Retina (tissue), 1 donor: Measurements from ENCODE around the gene RAI1.
A peak's percentile ranks its signal among the peaks of the same experiment; 100 is the strongest.
"Not testable (repeated sequence)": the region's sequence is repeated elsewhere in the genome, so short reads cannot be mapped to it uniquely, and the experiment has no call there.

Source experiments
- DNase-seq: peaks from one replicate; pipeline ENCODE4 v3.0.0-alpha.2; 2016

Gene RAI1

DNA sequence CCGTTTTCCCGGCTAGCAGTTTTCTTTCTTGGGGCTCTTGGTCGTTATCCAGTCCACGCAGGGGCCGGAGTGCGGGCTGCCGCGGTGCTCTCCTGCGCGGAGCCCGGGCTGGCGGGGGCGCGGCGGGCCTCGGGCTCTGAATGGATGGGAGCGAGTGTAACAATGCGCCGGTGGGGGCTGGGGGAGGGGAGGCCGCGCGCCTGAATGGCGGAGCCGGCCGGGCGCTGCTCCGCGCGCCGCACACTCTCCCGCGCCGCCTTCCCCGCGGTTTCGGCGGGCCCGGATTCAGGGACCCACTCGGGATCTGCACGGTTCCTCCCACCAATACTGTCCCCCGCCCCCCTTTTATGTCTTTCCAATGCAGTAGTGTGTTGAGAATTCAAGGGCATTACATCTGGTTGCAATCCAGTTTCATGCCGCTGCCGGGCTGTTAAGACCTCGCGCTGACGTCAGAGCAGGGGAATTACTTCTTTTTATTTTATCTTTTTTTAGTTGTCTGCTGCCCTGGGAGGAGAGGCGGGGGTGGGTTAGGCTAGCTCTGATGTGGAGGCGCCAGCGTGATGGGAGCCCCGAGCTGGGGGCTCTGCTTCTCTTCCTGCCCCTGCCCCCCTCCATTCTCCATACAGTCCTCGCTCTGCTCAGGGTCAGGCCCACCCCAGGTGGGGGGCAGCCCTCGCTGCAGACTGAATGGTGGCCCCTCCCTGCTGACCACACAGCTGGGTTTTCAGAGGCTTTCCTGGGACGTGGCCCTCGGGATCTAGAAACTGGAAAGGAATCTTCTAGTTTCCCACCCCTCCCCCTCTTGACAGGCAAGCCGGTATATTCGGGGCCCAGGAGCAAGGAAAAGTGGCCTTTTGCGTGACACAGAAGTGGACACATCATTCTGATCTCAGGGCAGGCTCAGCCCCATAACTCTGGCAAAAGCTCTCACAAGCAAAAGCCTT, 1.8 kb downstream of the RAI1 start:
- DNase-seq: peak; percentile 88

DNA sequence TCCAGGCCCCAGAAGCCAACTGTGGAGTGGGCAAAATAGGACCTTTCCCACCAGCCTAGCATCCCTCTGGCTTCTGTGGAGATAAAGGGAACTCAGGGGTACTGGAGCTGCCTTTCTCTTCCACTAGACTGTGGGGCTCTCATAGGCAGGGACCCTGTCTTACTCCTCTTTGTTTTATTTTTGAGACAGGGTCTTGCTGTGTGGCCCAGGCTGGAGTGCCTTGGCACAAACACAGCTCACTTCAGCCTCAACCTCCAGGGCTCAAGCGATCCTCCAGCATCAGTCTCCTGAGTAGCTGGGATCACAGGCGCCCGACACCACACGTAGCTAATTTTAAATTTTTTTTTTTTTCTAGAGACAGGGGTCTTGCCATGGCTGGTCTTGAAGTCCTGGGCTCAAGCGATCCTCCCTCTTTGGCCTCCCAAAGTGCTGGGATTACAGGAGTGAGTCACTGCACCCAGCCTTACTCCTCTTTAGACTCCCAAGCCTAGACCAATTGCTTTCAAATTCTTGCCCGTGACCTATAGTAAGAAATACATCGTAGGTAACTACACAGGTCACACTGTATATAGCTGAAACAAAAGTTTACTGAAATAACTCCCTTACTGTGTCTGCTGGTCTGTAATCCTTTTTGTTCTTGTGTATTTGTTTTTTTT, 2.6 kb downstream of the RAI1 start:
- no peak for DNase-seq

DNA sequence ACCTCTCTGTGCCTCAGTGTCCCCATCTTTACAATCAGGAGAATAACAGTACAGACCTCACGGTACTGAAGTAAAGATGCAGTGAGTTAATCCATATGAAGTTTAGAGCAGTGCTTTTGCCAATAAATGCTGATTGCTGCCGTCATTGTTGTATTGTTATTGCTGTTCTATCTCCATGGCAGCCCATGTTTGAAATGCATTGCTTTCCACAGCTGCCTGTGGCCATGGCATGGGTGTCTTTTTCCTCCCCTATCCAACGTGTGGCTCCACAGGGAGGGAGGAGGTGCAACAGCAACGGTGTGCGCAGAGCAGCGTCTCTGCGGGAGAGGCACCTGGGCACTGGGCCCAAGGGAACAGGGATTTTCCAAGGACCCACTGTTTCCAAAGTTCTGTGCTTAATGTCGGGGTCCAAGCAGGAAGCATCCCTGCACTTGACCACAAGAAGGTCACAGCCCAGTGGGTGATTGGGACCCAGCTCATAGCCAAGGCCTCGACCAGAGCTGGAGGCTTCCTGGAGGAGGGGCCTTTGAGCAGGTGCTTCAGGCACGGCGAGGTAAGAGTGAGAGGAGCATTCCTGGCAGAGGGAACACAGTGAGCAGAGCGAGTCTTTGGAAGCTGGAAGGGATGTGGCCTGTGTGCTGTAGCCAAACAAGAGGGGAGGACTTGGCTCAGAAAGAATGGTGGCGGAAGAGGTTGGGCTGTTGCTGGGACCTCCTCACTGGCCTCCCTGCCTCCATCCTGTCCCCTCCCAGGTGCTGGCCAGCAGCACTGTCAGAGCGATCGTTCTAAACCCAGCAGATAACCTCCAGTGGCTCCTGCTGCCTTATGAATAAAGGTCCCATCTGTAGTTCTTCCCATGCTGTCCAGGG, 3.9 kb downstream of the RAI1 start:
- DNase-seq: no peak

DNA sequence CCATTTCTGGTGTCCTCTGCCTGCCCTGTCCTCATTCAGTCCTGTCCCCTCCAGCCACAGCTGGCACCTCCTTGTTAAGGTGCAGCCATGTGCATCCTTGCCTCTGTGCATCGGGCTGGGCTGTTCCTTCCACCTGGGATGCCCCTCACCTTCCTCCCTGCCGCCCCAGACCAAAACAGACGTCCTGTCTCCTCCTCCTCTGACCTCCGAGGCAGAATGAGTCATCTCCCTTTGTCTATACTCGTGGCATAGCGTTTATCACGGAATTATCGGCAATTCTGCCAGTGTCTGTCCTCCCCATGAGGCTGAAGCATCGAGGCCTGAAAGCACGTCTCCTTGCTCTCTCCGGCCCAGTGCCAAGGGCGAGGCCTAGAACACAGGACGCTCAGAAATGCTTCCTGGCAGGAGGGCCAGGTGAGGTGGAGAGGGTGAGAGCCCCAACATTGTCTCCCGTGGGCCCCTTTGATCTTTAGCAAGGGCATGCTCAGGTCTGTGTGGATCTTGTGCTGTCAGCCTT, 4.6 kb downstream of the RAI1 start:
- peak; percentile 59 for DNase-seq

DNA sequence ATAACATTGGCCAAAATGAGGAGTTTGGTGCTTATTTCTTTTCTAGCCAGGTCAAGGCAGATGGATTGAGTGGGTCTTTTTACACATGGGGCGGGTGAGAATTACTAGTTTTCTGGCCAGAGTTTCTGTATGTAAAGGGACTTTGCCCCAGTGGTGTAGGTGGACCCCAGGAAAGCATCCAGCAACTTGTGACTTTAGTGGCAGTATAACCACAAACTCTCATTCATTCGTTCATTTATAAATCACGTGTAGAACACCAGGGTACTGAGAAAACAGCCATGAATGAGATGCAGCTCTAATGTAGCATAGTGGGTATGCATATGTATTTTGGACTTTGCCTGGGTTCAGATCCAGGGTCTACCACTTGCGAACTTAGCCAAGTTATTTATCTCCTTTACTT, 8.1 kb downstream of the RAI1 start:
- DNase-seq: no peak

DNA sequence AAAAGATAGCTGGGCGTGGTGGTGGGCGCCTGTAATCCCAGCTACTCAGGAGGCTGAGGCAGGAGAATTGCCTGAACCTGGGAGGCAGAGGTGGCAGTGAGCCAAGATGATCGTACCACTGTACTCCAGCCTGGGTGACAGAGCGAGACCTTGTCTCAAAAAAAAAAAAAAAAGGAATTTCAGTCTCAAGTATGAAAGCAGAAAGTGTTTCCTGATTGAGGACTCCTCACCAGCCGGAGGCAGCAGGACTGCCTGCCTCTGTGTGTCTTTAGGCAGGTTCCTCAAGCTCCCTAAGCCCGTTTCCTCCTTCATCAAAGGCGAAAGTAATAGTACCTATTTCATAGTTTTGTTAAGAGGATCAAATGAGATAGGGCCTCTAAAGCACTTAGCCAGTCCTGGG, 9.0 kb downstream of the RAI1 start:
- DNase-seq: not testable (repeated sequence)

DNA sequence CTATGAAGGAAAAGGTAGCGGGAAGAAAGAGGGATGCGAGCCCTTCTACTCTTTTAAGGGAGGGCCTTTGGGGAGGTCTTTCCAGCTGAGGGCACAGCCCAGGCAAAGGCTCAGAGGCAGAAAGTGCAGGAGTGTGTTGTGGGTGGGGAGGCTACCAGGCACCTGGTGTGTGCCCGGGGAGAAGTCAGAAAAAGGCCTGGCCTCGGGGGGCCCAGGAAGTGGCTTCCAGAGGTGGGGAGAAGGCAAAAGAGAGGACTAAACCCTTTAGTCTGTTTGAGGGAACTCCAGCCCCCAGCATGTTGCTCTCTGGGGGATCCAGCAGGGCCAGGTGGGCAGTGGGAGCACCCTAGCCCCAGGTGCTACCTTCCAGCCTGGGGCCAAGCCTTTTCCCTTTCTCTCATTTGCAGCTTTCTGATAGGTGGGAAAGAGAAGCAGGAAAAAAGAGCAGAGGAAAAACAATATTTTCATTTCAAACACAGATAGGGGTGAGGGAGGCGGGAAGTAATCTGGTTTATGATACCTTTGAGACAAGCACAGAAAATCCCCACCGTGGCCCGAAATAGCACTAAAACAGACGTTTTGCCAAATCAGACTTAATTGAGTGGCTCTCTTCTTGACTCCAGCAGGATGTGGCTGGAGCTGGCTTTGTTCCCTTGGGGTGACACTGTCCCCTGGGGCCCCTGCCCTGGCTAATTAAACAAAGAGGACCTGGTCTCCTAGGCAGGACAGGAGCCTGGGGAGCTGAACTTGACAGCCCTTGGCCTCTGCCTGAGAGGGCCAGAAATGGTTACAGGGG, 10.4 kb downstream of the RAI1 start:
- no peak for DNase-seq

DNA sequence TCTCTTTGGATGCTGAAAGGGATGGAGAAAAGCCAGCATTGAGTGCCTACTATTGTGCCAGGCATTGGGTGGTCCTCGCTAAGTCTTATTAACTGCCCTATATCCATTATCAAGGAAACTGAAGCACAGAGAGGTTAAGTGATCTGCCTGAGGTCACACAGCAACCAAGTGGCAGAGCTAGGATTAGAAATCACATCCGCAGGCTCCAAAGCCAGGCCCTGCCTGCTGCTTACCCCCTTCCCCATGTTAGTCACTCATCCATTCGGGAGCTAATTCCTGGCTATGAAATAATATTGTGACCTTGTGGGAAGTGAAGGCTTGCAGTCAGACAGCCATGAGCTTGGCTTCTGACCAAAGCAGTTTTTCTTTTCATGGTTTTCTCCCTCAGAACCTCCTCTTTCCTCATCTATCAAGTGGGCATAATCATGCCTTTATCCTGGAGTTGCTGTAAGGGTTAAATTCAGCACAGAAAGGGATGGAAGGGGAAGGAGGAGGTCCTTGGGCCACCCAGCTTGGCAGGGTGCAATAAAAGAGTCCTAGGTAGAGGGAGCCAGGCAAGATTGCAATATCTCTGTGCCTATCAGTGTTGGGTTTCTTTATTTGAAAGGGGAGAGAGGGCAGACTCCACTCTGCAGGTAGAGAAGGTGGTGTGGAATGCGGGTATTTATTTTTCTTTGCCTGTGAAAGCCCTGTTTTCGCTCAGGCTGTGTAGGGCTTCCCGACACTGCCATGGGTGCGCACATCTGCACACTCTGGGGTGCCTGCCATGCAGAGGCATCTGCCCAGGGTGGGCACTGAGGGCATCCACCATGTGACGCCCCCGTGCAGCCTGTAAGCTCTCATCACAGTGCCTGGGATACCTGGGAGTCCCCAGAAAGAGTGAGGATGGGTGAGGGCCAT, 11.3 kb downstream of the RAI1 start:
- no peak for DNase-seq

DNA sequence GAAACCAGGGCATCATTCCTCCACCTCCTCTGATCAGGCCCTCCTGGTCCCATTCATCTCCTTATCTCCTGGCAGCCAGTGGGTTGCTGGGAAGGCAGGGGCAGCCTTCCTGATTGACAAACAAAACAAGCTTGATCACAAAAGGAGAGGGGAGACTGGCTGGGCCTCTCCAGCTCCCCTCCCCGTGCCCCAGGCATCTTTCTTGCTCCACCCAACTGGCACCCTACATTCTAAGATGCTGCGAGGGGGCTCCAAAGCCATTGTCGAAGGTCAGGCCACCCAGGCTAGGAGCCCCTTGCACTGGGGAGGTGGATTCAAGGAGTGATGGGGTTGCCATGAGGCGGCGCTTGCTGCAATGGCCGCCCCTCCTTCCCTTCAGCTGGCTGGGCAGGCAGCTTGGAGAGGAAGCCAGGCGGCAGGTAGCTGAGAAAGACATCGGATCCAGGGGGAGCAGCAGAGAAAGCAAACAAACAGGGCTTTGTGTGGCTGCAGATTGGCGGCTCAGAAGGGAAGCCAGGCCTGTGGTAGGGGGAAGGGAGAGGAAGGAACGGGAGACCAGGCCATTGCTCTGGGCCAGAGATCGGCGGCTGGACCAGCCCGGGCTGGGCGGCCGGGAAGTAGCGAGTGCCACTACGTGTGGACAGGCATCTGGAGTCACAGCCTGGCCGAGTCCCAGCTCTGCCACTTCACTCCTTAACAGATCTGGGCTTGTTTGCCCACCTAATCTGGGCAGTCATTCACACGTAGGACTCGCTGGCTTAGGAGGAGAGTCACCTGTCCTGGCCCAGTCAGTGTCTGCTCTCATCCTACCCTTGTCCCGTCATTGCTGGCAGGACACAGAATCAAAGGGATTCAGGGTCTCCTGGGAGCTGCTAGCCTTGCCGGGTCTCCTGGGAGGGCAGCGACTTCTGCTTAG, 12.3 kb downstream of the RAI1 start:
- peak; percentile 85 for DNase-seq

DNA sequence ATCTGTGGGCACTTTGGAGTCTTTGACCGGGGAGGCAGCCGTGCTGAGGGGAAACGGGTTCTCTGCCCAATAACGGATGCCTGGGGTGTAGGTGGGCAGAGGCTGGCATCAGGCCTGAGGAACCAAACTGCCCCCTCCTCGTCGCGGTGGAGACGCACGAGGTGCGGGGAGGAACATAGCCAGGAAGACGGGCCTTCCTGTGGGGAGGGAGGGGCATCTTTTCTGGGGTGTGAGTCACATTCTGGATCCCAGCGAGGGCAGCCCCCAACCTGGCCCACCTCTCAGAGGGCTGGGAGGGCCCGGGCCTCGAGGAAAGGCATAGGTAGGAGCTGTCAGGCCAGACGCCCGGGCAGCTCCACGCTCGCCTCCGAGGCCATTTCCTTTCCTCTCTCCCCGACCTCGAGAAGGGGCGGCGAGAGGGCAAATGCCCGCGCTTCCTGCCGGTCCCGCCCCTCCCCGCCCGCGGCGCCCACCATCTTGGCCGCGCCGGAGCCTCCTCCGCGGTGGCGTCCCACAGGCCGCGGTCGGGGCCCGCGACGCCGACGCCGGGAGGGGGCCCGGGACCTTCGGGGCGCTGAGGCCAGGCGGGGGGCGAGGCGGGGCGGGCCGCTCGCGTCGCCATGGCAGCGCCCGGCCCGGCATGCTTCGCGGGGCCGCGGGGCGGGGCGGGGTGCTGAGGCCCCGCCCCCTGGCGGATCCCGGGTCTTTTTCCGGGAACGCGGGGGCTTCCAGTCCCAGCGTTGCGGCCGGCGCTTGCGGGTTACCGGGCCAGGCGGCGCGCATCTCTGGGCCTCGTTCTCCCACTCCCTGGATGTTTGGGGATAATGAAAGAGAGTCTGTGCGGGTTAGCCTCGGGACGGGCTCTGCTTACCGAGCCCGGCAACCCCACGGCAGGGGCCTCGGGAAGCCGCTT, 13.2 kb downstream of the RAI1 start:
- peak; percentile 77 for DNase-seq

DNA sequence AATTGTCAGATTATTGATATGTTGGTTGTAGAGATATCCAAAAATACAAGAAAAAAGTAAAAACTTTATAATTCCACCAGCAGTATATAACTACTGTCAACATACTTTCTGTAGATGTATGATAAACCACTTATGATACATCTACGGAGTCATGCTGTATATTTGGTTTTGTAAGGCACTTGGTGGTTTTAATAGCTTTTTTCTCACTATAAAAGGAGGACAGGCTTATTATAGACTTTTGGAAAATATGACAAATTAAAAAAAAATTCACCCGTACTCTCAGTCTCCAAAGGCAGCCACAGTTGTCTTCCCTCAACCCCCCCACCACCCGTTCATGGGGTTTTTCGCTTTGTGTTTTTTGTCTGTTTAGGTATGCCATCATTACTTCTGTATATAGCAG, 14.8 kb downstream of the RAI1 start:
- DNase-seq: no peak

DNA sequence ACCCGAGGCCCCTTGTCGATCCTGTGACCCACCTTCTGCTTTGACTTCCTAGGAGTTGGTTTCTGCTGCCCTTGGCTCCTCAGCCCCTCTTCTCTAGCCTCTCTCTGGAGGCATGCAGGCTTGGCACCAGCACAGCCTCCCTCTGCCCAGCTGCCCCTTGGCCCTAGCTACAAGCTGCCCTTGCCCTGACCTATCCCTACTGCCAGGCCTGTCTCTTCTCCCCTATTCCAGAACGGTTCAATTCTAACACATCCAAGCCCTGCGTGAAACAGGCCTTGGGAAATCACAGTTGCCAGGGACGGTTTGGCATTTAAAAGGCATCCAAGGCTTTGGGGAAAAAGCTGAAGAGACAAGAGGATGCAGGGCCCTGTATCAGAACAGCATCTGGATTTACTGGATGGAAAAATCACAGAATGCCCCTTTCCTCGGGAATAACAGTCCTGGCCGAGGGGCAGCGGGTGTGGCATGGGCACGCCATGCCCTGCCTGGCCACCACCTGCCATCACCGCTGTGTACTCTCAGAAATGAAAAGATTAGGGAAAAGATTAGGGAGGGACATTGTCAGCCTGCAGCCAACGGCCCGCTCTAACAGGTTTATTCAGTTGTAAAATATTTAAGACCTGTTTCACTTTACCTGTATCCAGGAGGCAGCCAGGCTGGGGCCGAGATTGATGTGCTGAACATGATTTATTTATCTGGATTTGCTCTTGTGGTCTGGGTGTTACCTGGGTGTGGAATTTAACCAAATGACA, 15.8 kb downstream of the RAI1 start:
- no peak for DNase-seq

DNA sequence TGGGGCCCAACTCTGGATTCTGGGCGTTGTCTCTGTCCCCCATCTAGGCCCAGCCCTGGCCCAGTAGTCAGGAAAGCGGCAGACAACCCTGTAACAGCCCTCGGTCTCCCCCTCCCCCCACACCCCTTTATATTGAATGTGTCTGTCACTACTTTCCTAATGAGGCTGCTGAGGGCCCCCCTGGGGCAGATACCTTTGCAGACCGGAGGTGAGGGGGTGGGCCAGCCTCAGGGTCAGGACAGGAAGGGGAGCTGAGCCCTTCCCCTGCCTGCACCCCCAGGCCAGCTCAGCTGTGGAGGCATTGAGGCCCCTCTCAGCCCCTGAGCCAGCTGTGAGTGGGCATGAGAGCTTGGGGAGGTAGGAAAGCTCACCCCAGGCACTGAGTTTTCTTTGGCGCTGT, 17.1 kb downstream of the RAI1 start:
- DNase-seq: peak; percentile 54

DNA sequence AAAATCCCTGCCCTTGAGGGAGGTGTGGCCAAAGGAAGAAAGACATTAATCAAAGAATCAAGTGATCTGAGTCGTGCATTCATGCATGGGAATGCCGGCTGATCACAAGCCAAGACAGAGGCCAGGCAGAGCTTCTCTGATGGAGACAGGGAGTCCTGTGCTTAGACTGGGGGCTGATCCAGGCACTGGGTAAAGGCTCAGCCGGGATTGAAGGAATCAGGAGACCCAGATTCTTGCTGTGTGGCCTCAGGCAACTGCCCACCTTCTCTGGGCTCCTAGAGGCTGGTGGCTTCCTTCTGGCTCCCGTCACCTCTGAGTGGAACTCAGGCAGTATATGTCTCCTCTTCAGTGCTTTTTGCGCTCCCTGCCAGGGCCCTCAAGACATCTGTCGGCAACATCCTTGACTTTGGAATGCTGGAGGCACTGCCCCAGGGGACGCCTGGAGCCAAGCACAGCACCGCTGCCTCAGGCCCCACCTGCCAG, 17.7 kb downstream of the RAI1 start:
- DNase-seq: peak; percentile 54

DNA sequence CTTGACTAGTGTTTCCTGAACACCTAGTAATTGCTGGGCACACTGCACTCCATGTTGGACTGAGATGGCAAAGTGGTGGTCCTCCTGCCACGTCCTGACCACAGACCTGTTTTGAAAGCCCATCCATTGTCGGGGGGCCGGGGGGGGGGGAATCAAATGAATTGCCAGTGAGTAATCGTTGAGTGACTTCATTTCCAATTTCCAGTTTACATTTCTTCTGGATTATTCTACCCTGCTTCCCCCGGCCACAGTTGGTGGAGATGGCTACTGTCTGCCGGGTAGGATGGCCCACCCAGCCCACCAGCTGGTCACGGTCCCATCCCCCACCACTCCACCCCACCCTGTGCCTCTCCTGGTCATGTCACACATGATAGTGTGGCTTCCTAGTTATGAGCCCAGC, 18.2 kb downstream of the RAI1 start:
- no peak for DNase-seq

DNA sequence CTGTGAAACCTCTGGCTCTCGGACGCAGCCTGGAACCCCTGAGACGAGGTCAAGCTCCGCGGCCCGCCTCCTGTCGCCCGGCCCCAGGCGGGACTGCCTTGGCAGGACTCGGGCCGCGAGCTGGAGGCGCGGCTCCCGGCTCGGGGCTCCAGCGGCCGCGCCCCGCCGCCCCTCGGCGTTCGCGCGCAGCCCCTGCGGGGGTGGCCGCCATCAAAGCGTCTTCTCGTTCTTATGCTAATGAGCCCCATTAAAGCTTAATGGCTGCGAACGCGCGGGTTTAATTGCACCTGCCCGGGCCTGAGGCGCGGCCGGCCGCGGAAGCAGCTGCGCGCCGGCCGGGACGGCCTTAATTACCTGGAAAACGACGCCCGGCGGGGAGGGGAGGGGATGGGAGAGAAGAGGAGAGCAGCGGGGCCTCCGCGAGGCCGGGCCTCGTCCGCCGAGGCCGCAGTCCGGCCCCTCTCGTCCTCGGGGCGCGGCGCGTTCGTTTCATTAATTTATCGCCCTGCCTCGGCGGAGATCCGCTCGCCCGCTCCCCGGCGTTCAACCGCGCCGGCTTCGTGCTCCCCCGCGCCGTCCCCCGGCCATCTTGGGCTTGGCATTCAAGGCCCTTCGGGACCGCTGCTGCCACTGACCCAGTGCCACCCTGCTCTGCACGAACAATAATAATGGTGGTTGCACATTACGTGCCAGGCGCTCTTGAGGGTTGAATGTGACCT, 19.2 kb downstream of the RAI1 start:
- peak; percentile 76 for DNase-seq

DNA sequence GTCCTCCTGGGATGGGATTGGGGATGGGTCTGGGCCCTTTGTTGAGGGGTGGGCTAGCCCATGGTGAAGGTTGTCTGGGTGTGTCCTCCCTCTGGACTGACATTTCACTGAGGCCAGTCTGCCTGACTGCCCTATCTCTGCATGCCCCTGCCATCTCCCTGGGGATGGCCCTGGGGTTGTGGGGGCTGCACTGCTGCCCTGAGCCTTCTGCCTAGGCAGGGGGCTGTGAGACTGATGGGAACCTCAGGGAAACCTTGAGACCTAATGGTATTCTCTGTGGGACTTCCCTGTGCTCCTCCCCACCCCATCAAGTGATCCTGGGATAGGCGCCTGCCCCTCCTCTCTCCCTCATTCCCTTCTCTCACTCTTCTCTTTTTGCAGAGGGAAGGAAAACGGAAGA, 19.9 kb downstream of the RAI1 start:
- DNase-seq: no peak
